ENCODE measurements around the gene CHAMP1. TPM values are rescaled to one million over a fixed set of nuclear protein-coding genes. Genes with fewer than 3 reads are reported as not detected.

Gene CHAMP1
- total and polyA plus RNA-seq, 2 of the 8 experiments (the other 6 are each of a cell fraction or from before 2014, with no cell fraction given), result 26.8 to 41.9 TPM

- Histone ChIP-seq H3K4me3 (ENCODE audit: extremely low read depth in 1 of 4, insufficient read depth in 2 of 4, low read depth in 3 of 4, low read length in 4 of 4) (no peak overlapping the region), H4K20me1 (replicated peaks in 1 of 2; ENCODE audit: control insufficient read depth in 1 of 2, insufficient read depth in 2 of 2, low read length in 2 of 2) (no peaks in the 10 kb centered on the region), H4K5ac (ENCODE audit: insufficient read length, low read depth, low read length) (no peak overlapping the region), H2BK15ac (ENCODE audit: low read length) (no peak overlapping the region), H3K9me3 (ENCODE audit: insufficient read depth in 2 of 2, low read depth in 1 of 2, low read length in 1 of 2) (no peaks in the 10 kb centered on the region), H3K14ac (ENCODE audit: insufficient read length) (no peak overlapping the region), H3K9ac (replicated peaks in 1 of 4; ENCODE audit: extremely low read depth in 1 of 4, low read depth in 3 of 4, low read length in 3 of 4) (no peak overlapping the region), H3K27me3 (replicated peaks in 1 of 4; ENCODE audit: control insufficient read depth in 3 of 4, extremely low read depth in 1 of 4, insufficient read depth in 3 of 4, low read length in 3 of 4) (no peaks in the 10 kb centered on the region), H3K4me1 (replicated peaks in 1 of 4; ENCODE audit: control insufficient read depth in 3 of 4, insufficient read depth in 4 of 4, low read length in 3 of 4) (peaks cover 0 to 8% (median 3%) of the 10 kb centered on the region in 4 experiments; a peak in 4 of 7 replicates), H2AK5ac (ENCODE audit: low read depth, low read length) (no peak overlapping the region), H4K8ac (ENCODE audit: extremely low read depth, insufficient read depth, low read length) (no peak overlapping the region), H2AFZ (ENCODE audit: low read length) (no peak overlapping the region), H3K4ac (replicated peaks; ENCODE audit: insufficient read length, low read depth, low read length) (no peak overlapping the region), H4K91ac (replicated peaks; ENCODE audit: insufficient read length, low read length) (no peak overlapping the region), H3K27ac (ENCODE audit: low read depth, low read length) (no peak overlapping the region), H3K36me3 (ENCODE audit: control insufficient read depth in 2 of 4, insufficient read depth in 4 of 4, low read length in 3 of 4) (peaks cover 3 to 35% (median 5%) of the 10 kb centered on the region in 4 experiments; a peak in 5 of 8 replicates), H3K4me2 (ENCODE audit: insufficient read depth in 1 of 2, low read depth in 2 of 2, low read length in 2 of 2) (no peak overlapping the region), H2BK12ac (ENCODE audit: low read depth, low read length) (no peak overlapping the region), H3K23ac (ENCODE audit: insufficient read length) (no peak overlapping the region), H3K23me2 (ENCODE audit: low read depth, low read length) (no peaks in the 10 kb centered on the region), H2BK5ac (ENCODE audit: low read depth, low read length) (no peak overlapping the region), H3K18ac (ENCODE audit: extremely low read depth, low read length) (no peak overlapping the region), H2BK20ac (ENCODE audit: low read length) (no peak overlapping the region), H2BK120ac (replicated peaks; ENCODE audit: low read depth, low read length) (no peak overlapping the region), H3K56ac (replicated peaks; ENCODE audit: insufficient read length, low read depth, low read length) (no peak overlapping the region), H3K79me2 (ENCODE audit: control insufficient read depth in 1 of 2, insufficient read depth in 2 of 2, low read length in 2 of 2) (peaks cover 0 to 18% of the 10 kb centered on the region in 2 experiments; a peak in 2 of 4 replicates), H3K79me1 (ENCODE audit: low read depth, low read length) (no peaks in the 10 kb centered on the region)
- FAIRE-seq (no peak), DNase-seq (ENCODE audit: low read depth in 1 of 2, low spot score in 2 of 2) (no peak)
- no peak for TF ChIP-seq RXRA (IDR thresholded peaks at IDR 0.05; ENCODE audit: insufficient read depth, low read depth, low read length)
- TF ChIP-seq RFX5 (IDR thresholded peaks at IDR 0.05; ENCODE audit: borderline replicate concordance, low read depth, low read length), result no peak
- TF ChIP-seq NRF1 (IDR thresholded peaks at IDR 0.05; ENCODE audit: low read depth, low read length), result no peak
- no peak for TF ChIP-seq SP1 (IDR thresholded peaks at IDR 0.05; ENCODE audit: low read depth, low read length)
- no peak for TF ChIP-seq TBP (IDR thresholded peaks at IDR 0.05; ENCODE audit: low read depth, low read length)
- no peak for TF ChIP-seq USF2 (IDR thresholded peaks at IDR 0.05; ENCODE audit: low read length)
- TF ChIP-seq TCF12 (IDR thresholded peaks at IDR 0.05; ENCODE audit: low read depth, low read length), result no peak
- POLR2A ChIA-PET (ENCODE audit: partially characterized antibody), result interaction anchor here (0.6 to 3.7 kb wide), 8 partner anchors 10 to 56 kb away, joined by 3 to 35 read pairs (median 4); no protein-coding TSS in a partner anchor
- WGBS, 2 experiments (ENCODE audit: extremely low coverage in 1 of 2, insufficient coverage in 1 of 2, insufficient read length in 1 of 2, insufficient replicate concordance in 2 of 2, low coverage in 1 of 2, low lambda C conversion rate in 2 of 2, missing lambda C conversion rate in 1 of 2), result 91% methylated on average over 4 of the region's 4 CpGs; no CpG with 5 or more reads in 1 of the 2 experiments
- CTCF ChIA-PET (ENCODE audit: partially characterized antibody), result no interaction called here
These were observed 35.2 kb upstream of the CHAMP1 start for GRCh38 chr13:114279146-114279545.
